GM12801 (cell line): ENCODE data around the gene SPATA31D4.
"Not testable (repeated sequence)": the region's sequence is repeated elsewhere in the genome, so short reads cannot be mapped to it uniquely, and the experiment has no call there.

Experiments
- TF ChIP-seq, protein P1 (sequence below): IDR thresholded peaks from one replicate; pipeline ENCODE4 v1.5.1; 2011; ENCODE audit warnings: control low read depth; ENCODE audit not compliant: insufficient read length; ENCODE audit errors: extremely low read depth

SPATA31D4 gene

DNA sequence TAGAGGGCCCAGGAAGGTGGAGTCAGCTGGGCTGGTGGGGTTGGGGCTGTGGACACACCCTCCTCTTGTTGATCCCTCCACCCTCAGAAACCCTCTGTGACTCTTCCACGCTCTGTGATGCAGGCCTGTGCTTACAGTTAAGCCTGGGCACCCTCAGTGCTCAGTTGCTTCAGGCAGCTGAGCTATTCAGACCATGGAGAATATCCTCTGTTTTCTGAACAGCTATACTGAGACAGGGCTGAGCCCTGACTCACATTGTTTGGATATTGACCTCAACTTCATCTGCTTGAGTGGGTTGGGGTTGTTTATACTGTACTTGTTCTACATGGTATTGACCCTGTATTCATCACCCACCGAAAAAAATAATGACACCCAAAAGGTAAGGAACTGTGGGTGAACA, 15.2 kb downstream of the SPATA31D4 start, which contains the start of gene SPATA31D3:
SPATA31D3 (plus strand) TSS at position 108 of the 400 bp plus-strand sequence; CDS start at position 194, 86 bp downstream.
- TF ChIP-seq, protein P1, sequence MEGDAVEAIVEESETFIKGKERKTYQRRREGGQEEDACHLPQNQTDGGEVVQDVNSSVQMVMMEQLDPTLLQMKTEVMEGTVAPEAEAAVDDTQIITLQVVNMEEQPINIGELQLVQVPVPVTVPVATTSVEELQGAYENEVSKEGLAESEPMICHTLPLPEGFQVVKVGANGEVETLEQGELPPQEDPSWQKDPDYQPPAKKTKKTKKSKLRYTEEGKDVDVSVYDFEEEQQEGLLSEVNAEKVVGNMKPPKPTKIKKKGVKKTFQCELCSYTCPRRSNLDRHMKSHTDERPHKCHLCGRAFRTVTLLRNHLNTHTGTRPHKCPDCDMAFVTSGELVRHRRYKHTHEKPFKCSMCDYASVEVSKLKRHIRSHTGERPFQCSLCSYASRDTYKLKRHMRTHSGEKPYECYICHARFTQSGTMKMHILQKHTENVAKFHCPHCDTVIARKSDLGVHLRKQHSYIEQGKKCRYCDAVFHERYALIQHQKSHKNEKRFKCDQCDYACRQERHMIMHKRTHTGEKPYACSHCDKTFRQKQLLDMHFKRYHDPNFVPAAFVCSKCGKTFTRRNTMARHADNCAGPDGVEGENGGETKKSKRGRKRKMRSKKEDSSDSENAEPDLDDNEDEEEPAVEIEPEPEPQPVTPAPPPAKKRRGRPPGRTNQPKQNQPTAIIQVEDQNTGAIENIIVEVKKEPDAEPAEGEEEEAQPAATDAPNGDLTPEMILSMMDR: not testable (repeated sequence)

DNA sequence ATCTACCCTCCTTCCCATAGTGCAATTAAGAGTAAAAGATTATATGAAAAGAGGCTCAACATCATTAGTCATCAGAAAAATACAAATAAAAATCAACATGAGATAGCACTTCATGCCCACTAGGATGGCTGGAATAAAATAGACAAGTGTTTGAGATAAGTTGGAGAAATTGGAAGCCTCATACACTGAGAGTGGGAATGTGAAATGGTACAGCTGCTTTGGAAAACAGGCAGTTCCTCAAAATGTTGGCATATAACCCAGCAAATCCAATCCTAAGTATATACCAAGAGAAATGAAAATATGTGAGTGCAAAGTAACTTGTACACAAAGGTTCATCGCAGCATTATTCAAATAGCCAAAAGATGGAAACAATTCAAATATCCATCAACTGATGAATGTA, 24.9 kb downstream of the SPATA31D4 start:
- TF ChIP-seq, protein P1: no peak

DNA sequence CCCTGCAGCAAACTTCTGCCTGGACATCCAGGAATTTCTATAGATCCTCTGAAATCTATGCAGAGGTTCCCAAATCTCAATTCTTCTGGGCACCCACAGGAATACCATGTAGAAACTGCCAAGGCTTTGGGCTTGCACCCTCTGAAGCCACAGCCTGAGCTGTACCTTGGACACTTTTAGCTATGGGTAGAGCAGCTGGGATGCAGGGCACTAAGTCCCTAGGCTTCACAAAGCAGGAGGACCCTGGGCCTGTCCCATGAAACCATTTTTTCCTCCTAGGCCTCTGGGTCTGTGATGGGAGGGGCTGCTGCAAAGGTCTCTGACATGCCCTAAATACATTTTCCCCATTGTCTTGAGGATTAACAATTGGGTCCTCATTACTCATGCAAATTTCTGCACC, 27.4 kb downstream of the SPATA31D4 start:
- TF ChIP-seq, protein P1: no peak

DNA sequence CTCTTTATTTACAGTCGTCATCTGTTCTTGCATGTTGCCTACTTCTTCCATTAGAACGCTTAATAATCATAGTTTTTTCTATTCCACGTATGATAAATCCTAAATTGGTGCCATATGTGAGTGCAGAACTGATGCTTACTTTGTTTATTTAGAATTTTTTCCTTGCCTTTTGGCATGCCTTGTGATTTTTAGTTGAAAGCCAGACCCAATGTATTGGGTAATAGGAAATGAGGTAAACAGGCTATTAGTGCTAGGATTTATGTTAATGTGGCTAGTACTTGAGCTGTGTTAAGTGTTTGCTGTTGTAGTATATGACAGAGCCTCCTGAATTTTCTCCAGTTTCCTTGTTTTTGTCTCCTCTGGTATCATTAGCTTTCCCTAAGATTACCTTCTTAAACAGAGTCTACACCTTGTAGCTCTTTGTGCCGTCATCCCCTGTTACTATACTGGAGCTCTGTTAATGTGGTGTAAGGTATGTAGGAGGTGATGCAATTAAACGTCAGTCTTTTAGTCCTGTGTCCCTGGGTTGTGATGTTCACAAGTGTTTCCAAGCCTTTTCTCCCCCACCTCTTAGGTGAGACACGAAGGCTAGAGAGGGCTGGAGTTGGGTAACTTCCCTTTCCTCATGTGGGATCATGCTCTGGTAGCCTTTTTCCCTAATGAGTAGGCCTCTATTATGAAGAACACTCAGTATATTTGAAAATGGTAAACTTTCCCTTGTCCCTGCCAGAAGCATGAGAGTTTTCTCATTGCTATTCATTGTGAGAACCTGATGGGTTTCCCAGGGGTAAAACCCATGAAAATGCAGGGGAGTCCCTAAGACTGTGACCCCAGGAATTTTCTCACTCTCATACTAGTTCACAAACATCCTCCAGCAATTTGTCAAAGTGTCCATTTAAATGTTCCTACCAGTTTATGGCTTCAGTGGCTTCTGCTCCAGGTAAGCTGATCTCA, 36.3 kb downstream of the SPATA31D4 start:
- TF ChIP-seq, protein P1: no peak

DNA sequence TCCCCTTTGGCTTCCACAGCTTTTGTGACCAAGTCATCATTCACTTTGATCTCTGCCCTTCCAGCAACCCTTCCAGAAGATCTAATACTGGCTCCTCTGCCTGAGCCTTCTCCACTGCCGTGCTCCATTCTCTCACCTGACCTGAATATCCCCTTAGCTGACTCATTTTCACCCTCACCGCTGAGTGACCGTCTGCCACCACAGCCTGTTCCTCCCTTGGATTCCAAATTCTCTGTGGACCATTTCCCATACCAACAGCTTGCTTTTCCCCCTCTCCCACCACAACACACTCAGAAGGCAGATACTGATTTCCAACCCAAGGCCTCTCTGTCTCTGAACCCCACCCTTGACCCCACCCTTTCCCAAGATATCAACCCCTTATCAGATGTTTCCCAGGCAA, 39.8 kb downstream of the SPATA31D4 start:
- TF ChIP-seq, protein P1: no peak

DNA sequence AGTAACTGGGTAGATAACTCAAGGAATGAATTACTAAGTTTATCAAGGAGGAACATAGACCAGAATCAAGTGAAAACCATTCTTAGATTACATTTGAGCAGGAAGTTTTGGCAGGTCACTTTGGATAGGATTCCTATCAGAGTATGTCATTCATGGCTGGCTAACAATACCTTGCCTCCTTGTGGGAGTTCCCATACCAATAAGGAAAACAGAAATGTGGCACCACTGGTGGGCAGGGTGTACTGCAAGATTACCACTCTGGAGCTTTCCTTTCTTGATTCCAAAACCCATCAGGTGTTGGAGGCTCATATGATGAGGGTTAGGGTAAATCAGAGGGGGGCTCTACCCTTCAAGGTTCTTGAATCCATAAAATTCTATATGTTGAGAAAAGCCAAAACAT, 41.7 kb downstream of the SPATA31D4 start:
- TF ChIP-seq, protein P1: no peak

DNA sequence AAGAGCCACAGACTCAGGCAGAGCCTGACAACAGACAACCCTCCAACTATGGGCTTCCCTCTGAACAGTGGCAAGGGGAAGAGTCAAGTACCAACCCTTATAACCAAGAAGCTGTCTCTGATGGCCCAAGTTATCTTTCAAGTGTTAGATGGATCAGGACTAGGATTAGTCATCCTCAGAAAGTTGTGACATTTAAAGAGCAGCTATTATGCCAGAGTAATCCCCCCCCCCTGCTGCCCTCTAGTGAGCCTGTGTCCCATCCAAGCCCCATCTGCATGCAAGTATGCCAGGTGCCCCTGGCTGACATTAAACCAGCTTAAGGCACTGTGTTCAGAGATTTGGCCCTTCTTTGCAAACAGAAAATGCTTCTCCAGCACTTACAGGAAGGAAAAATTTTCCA, 43.5 kb downstream of the SPATA31D4 start:
- TF ChIP-seq, protein P1: no peak
